Thyroid gland (tissue), 4 donors: Measurements from ENCODE around the gene KRT24. TPM values are rescaled to one million over a fixed set of nuclear protein-coding genes. Genes with fewer than 3 reads are reported as not detected.

Experiments used
- DNase-seq, 2 donors: peaks; one replicate each; pipeline ENCODE4 v3.0.0-alpha.2; 2019
- H3K27ac ChIP-seq, 3 donors: fragments of 200-600 bp; sonication (generic); 1 replicate in 2 of 3; 2 replicates in 1 of 3; pipeline ENCODE4 v1.5.1; 2016 to 2019; ENCODE audit warnings: mild to moderate bottlenecking in 1 of 3, moderate library complexity in 1 of 3
- H3K27me3 ChIP-seq: fragments of 200-600 bp; sonication (generic); one replicate; pipeline ENCODE4 v1.5.1; 2019
- H3K36me3 ChIP-seq, 2 donors: fragments of 200-600 bp; sonication (generic); one replicate each; pipeline ENCODE4 v1.5.1; 2016 to 2019
- H3K4me1 ChIP-seq, 2 donors: fragments of 200-600 bp; sonication (generic); one replicate each; pipeline ENCODE4 v1.5.1; 2017 to 2019
- H3K4me3 ChIP-seq, 3 donors: fragments of 200-600 bp; sonication (generic); replicated peaks in 1 of 3; 1 replicate in 2 of 3; 2 replicates in 1 of 3; pipeline ENCODE4 v1.5.1; 2016; ENCODE audit warnings: mild to moderate bottlenecking in 1 of 3
- H3K9me3 ChIP-seq: fragments of 200-600 bp; sonication (generic); one replicate; pipeline ENCODE4 v1.5.1; 2017
- CTCF ChIP-seq, 6 experiments: fragments of 200-600 bp in 3 of 6; fragments of 450-650 bp in 3 of 6; sonication (generic) in 3 of 6; IDR thresholded peaks; one replicate each; pipeline ENCODE4 v1.5.1; 2016 to 2019; ENCODE audit warnings: antibody characterized with exemption in 6 of 6, mild to moderate bottlenecking in 2 of 6, inconsistent platforms in 1 of 6, moderate library complexity in 1 of 6
- POLR2A ChIP-seq, 2 donors: fragments of 450-650 bp; IDR thresholded peaks; one replicate each; pipeline ENCODE4 v1.6.1; 2017; ENCODE audit warnings: antibody characterized with exemption in 2 of 2, mild to moderate bottlenecking in 2 of 2, moderate library complexity in 1 of 2
- WGBS, 2 donors: methylation state at CpG; one replicate each; pipeline ENCODE4 v1.1.5; 2017; 5-methylcytosine and 5-hydroxymethylcytosine counted together
- intact Hi-C: fragments of 100-400 bp; cut with DNase I; formaldehyde crosslinking; loops from one replicate; pipeline ENCODE4 v1.15.1; 2023
- total RNA-seq, 4 donors: library from RNA; depleted of rRNA; stranded (reverse); fragments of >200 nt; gene quantifications; one replicate each; pipeline ENCODE4 v1.2.3, GENCODE V29; 2016

Gene KRT24
- total RNA-seq, 4 donors from 2014 or later = not detected

GRCh38 chr17:40734018-40734417 is 30.5 kb upstream of the KRT24 start:
- no peak overlapping the region for H3K4me3 ChIP-seq
- no peaks in the 10 kb centered on the region for H3K4me1 ChIP-seq
- H3K27ac ChIP-seq = no peak overlapping the region
- intact Hi-C loops = no loop called here
- no peaks in the 10 kb centered on the region for H3K36me3 ChIP-seq
- H3K9me3 ChIP-seq = no peaks in the 10 kb centered on the region
- 78 to 82% methylated on average over 6 of the region's 6 CpGs for WGBS, 2 donors
- no peak for TF ChIP-seq POLR2A (IDR thresholded peaks at IDR 0.05)
- no peak for TF ChIP-seq CTCF (IDR thresholded peaks at IDR 0.05)
- DNase-seq = no peak
- H3K27me3 ChIP-seq = no peaks in the 10 kb centered on the region

GRCh38 chr17:40730970-40731369 is 27.4 kb upstream of the KRT24 start:
- Histone ChIP-seq H3K36me3 (no peaks in the 10 kb centered on the region), H3K27me3 (no peaks in the 10 kb centered on the region), H3K9me3 (no peaks in the 10 kb centered on the region), H3K4me3 (no peak overlapping the region), H3K4me1 (peaks cover 0 to 4% of the 10 kb centered on the region in 2 donors), H3K27ac (no peak overlapping the region)
- no peak for DNase-seq
- 87 to 88% methylated on average over 1 of the region's 1 CpG for WGBS, 2 donors
- intact Hi-C loops = no loop called here
- TF ChIP-seq CTCF (IDR thresholded peaks at IDR 0.05) (no peak), POLR2A (IDR thresholded peaks at IDR 0.05) (no peak)

DNA sequence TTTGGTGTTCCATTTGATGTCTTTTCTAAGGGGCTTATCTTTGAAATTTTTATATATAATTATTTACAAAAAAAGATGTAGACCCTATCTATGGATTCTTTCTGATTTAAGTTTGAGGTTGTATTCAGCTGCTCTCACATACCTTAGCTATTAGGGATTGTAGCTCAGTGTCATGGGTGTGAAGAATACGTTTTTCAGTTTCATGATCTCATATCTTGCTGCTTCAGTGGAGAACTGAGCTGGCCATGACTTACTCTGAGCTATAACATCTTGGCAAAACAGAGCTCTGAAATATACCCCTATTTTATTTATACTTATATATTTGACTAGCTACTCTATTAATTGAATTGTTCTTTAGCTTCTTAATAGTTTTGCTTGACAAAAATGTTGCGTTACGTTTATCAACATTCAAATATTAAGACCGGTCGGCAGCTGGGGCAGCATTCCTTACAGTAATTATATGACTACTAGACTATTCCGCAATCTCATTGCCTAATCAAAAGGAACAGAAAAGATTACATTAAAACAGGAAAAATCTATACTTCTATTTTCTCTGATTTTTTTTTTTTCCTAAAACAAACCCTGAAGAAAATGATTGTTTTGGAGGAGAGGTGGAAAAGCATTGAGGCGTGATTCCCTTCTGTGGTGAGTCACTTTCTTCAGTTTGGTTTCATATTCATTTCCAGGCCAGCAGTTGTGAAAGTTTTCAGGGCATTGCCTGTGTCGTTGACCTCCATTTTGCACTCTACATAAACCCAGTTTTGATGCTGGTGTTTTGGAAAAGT is 24.1 kb upstream of the KRT24 start:
- DNase-seq = peak; percentile 2 to 7
- WGBS, 2 donors = 73 to 78% methylated on average over 8 of the region's 8 CpGs
- H3K27ac ChIP-seq = peak overlapping the region in 1 of 3 donors; percentile 1

DNA sequence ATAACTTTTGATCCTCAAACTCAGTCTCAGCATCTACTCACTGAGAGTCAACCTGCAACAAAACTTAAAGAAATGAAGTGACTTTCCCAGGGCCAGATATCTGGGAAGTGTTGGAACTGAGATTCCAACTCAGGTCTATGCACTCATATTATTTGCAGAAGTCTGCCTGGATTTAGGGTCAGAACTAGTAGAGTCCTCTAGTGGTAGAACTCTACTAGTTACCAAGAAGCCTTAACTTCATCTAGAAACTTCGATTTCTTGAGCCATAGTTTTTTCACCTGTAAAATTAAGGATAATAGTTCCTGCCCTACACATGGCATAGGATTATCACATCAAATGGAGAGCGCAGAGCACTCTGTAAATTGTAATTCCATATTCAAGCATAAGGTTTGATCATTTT is 23.4 kb upstream of the KRT24 start:
- 69 to 75% methylated on average over 2 of the region's 2 CpGs for WGBS, 2 donors
- H3K36me3 ChIP-seq = no peaks in the 10 kb centered on the region
- no peak for TF ChIP-seq POLR2A (IDR thresholded peaks at IDR 0.05)
- peak in 1 of 6 experiments; percentile 19 for TF ChIP-seq CTCF (IDR thresholded peaks at IDR 0.05)
- H3K27me3 ChIP-seq = no peaks in the 10 kb centered on the region
- no peak for DNase-seq
- H3K4me1 ChIP-seq = peaks cover 0 to 4% of the 10 kb centered on the region in 2 donors
- intact Hi-C loops = loop anchor here (10.0 kb wide), 1 partner anchor 82 kb away; the partner anchor contains the start of gene SMARCE1
- no peak overlapping the region for H3K27ac ChIP-seq
- H3K4me3 ChIP-seq = no peak overlapping the region
- H3K9me3 ChIP-seq = no peaks in the 10 kb centered on the region

More for the DNA sequence above, 24.1 kb upstream of the KRT24 start:
- Histone ChIP-seq H3K27me3 (no peaks in the 10 kb centered on the region), H3K4me1 (peaks cover 0 to 4% of the 10 kb centered on the region in 2 donors), H3K4me3 (no peak overlapping the region), H3K9me3 (no peaks in the 10 kb centered on the region), H3K36me3 (no peaks in the 10 kb centered on the region)
- intact Hi-C loops = loop anchor here (10.0 kb wide), 1 partner anchor 83 kb away; the partner anchor contains the start of gene SMARCE1
- TF ChIP-seq CTCF (IDR thresholded peaks at IDR 0.05) = no peak
- no peak for TF ChIP-seq POLR2A (IDR thresholded peaks at IDR 0.05)

GRCh38 chr17:40724656-40725055 is 21.1 kb upstream of the KRT24 start:
- no peak for DNase-seq
- H3K27me3 ChIP-seq = no peaks in the 10 kb centered on the region

More at GRCh38 chr17:40724656-40725055, 21.1 kb upstream of the KRT24 start:
- no peaks in the 10 kb centered on the region for H3K9me3 ChIP-seq
- H3K27ac ChIP-seq = no peak overlapping the region
- 73 to 87% methylated on average over 1 of the region's 1 CpG for WGBS, 2 donors
- no peak overlapping the region for H3K4me3 ChIP-seq
- intact Hi-C loops = loop anchor here (10.0 kb wide), 1 partner anchor 80 kb away; the partner anchor contains the start of gene SMARCE1
- H3K36me3 ChIP-seq = no peaks in the 10 kb centered on the region
- TF ChIP-seq CTCF (IDR thresholded peaks at IDR 0.05) (no peak), POLR2A (IDR thresholded peaks at IDR 0.05) (no peak)
- peaks cover 0 to 4% of the 10 kb centered on the region in 2 donors for H3K4me1 ChIP-seq
